OCI-LY7 (cell line): ENCODE measurements around the gene DBET.
"Not testable (repeated sequence)": the region's sequence is repeated elsewhere in the genome, so short reads cannot be mapped to it uniquely, and the experiment has no call there.

ENCODE experiments used
- EZH2phosphoT487 ChIP-seq: fragments of 200-600 bp; sonication (generic); IDR thresholded peaks from 2 replicates; pipeline ENCODE4 v1.6.1; 2018; ENCODE audit warnings: low read depth, borderline replicate concordance, mild to moderate bottlenecking, mixed run types, antibody characterized with exemption, low read length, moderate library complexity, mixed read lengths
- TF ChIP-seq, protein P1 (sequence below): fragments of 200-600 bp; sonication (generic); conservative IDR thresholded peaks from 2 replicates; pipeline ENCODE4 v1.5.1; 2014; ENCODE audit warnings: mild to moderate bottlenecking, antibody characterized with exemption, low read length, moderate library complexity, mixed read lengths

DNA sequence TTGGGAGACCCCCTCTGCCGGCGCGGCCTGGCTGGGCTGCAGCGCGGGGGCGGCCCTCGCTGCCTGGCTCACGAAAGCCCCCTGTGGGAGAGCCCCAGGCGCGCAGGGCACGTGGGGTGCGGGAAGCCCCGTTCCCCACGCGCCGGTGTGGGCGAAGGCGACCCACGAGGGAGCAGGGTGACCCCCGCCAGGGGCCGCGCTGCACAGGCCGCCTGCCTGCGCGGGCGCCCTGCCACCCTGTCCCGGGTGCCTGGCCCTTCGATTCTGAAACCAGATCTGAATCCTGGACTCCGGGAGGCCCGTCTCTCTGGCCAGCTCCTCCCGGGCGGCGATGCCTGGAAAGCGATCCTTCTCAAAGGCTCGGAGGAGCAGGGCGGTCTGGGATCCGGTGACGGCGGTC, 42.3 kb upstream of the DBET start:
- TF ChIP-seq, protein P1, sequence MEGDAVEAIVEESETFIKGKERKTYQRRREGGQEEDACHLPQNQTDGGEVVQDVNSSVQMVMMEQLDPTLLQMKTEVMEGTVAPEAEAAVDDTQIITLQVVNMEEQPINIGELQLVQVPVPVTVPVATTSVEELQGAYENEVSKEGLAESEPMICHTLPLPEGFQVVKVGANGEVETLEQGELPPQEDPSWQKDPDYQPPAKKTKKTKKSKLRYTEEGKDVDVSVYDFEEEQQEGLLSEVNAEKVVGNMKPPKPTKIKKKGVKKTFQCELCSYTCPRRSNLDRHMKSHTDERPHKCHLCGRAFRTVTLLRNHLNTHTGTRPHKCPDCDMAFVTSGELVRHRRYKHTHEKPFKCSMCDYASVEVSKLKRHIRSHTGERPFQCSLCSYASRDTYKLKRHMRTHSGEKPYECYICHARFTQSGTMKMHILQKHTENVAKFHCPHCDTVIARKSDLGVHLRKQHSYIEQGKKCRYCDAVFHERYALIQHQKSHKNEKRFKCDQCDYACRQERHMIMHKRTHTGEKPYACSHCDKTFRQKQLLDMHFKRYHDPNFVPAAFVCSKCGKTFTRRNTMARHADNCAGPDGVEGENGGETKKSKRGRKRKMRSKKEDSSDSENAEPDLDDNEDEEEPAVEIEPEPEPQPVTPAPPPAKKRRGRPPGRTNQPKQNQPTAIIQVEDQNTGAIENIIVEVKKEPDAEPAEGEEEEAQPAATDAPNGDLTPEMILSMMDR: not testable (repeated sequence)
- TF ChIP-seq EZH2phosphoT487: not testable (repeated sequence)
